ENCODE results near the gene PHF19.

PHF19 gene

GRCh38 chr9:120820095-120820494 lies 56.9 kb downstream of the PHF19 start:
- no peak overlapping the region for H3K4me3 ChIP-seq
- peaks cover 7% of the 10 kb centered on the region for H3K4me1 ChIP-seq
- no peaks in the 10 kb centered on the region for H3K9me3 ChIP-seq
- H4K20me1 ChIP-seq, result no peaks in the 10 kb centered on the region
- no peak overlapping the region for H3K27ac ChIP-seq
- H3K36me3 ChIP-seq, result no peaks in the 10 kb centered on the region
- no peak for TF ChIP-seq Cebpa-rat (IDR thresholded peaks at IDR 0.05)
- H3K9ac ChIP-seq, result no peak overlapping the region
- H3K27me3 ChIP-seq, result no peaks in the 10 kb centered on the region
- H3K4me2 ChIP-seq, result no peak overlapping the region

GRCh38 chr9:120818595-120818994 lies 58.4 kb downstream of the PHF19 start:
- Histone ChIP-seq H4K20me1 (no peaks in the 10 kb centered on the region), H3K9ac (no peak overlapping the region), H3K4me3 (no peak overlapping the region), H3K27me3 (no peaks in the 10 kb centered on the region), H3K9me3 (no peaks in the 10 kb centered on the region), H3K4me1 (peaks cover 7% of the 10 kb centered on the region), H3K27ac (no peak overlapping the region), H3K4me2 (no peak overlapping the region), H3K36me3 (no peaks in the 10 kb centered on the region)
- no peak for TF ChIP-seq Cebpa-rat (IDR thresholded peaks at IDR 0.05)

GRCh38 chr9:120815075-120815474 lies 61.9 kb downstream of the PHF19 start:
- no peak for TF ChIP-seq Cebpa-rat (IDR thresholded peaks at IDR 0.05)
- Histone ChIP-seq H3K9me3 (peaks cover 2% of the 10 kb centered on the region; the same call in 1 of the 2 replicates), H3K4me1 (peaks cover 7% of the 10 kb centered on the region), H3K27me3 (no peaks in the 10 kb centered on the region), H4K20me1 (no peaks in the 10 kb centered on the region), H3K9ac (no peak overlapping the region), H3K4me3 (no peak overlapping the region), H3K4me2 (no peak overlapping the region), H3K27ac (no peak overlapping the region), H3K36me3 (no peaks in the 10 kb centered on the region)

- H3K4me2 ChIP-seq, result no peak overlapping the region
- H3K27me3 ChIP-seq, result no peaks in the 10 kb centered on the region
- no peak overlapping the region for H3K27ac ChIP-seq
- H4K20me1 ChIP-seq, result no peaks in the 10 kb centered on the region
- no peak overlapping the region for H3K9ac ChIP-seq
- H3K4me3 ChIP-seq, result no peak overlapping the region
- no peaks in the 10 kb centered on the region for H3K4me1 ChIP-seq
- no peak for TF ChIP-seq Cebpa-rat (IDR thresholded peaks at IDR 0.05)
- no peaks in the 10 kb centered on the region for H3K36me3 ChIP-seq
- H3K9me3 ChIP-seq, result peaks cover 60% of the 10 kb centered on the region
These were observed 68.1 kb downstream of the PHF19 start for GRCh38 chr9:120808931-120809330.

DNA sequence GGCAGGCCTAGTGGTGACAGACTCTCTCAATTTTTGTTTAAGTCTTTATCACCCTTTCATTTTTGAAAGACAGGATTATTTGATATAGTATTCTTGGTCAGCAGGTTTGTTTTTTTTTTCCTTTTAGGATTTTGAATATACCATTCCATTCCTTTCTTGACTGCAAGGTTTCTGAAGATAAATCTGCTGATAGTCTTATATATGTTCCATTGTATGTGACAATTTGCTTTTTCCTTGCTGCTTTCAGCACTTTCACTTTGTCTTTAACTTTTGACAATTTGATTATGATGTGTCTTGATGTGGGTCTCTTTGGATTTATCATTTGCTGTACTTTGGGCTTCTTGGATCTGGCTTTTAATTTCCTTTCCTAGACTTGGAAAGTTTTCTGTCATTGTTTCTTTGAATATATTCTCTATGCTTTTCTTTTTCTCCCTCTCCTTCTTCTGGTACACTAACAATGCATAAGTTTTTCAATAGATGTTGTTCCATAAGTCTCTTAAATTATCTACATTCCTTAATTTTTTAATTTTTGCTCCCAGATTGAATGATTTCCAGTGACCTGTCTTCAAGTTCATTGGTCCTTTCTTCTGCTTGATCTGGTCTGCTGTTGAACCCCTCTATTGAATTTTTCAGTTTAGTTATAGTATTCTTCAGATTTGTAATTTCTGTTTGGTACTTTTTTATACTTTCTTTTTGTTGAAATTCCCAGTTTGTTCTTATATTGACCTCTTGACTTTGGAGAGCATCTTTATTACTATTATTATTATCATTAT lies 69.2 kb downstream of the PHF19 start:
- Histone ChIP-seq H3K4me1 (no peaks in the 10 kb centered on the region), H3K27me3 (no peaks in the 10 kb centered on the region), H3K4me3 (no peak overlapping the region), H4K20me1 (no peaks in the 10 kb centered on the region), H3K9me3 (peaks cover 65% of the 10 kb centered on the region), H3K4me2 (no peak overlapping the region), H3K27ac (no peak overlapping the region), H3K36me3 (no peaks in the 10 kb centered on the region), H3K9ac (no peak overlapping the region)
- no peak for TF ChIP-seq Cebpa-rat (IDR thresholded peaks at IDR 0.05)
